WTC11 (cell line): ENCODE results near the gene UNC119. TPM values are rescaled to one million over a fixed set of nuclear protein-coding genes. Genes with fewer than 3 reads are reported as not detected.

Experiments used
- ATAC-seq: fragments of 200-7000 bp; cut with Tn5 transposase; 2 replicates; pipeline ENCODE4 v1.10.0; 2021; ENCODE audit warnings: mild to moderate bottlenecking, moderate library complexity
- CTCF ChIA-PET: fragments of 300-600 bp; sonication (Branson Sonifier 250); formaldehyde crosslinking; loops from one replicate; lab custom pipeline; 2021; ENCODE audit warnings: antibody characterized with exemption; lab: Charles Lee
- POLR2A ChIA-PET: fragments of 350-600 bp; sonication (Branson Sonifier 250); formaldehyde crosslinking; loops from one replicate; lab custom pipeline; 2021; ENCODE audit warnings: antibody characterized with exemption; lab: Charles Lee
- DNase-seq: peaks from one replicate; pipeline ENCODE4 v3.0.0; 2021; ENCODE audit warnings: low spot score
- H3K27ac Mint-ChIP-seq: 2 replicates; pipeline ENCODE4 v1.8.0; 2021; ENCODE audit warnings: mixed read lengths
- H3K27me3 Mint-ChIP-seq: 2 replicates; pipeline ENCODE4 v1.8.0; 2021; ENCODE audit warnings: low read depth, mild to moderate bottlenecking, moderate library complexity, mixed read lengths
- H3K36me3 Mint-ChIP-seq: 2 replicates; pipeline ENCODE4 v1.8.0; 2021; ENCODE audit warnings: mixed read lengths
- H3K4me1 Mint-ChIP-seq: 2 replicates; pipeline ENCODE4 v1.8.0; 2022; ENCODE audit warnings: mixed read lengths
- H3K4me3 Mint-ChIP-seq: 2 replicates; pipeline ENCODE4 v1.8.0; 2021; ENCODE audit warnings: mild to moderate bottlenecking, moderate library complexity, mixed read lengths
- H3K9me3 Mint-ChIP-seq: 2 replicates; pipeline ENCODE4 v1.8.0; 2021; ENCODE audit warnings: mixed read lengths
- E2F1 ChIP-seq: sonication (generic); formaldehyde crosslinking; IDR thresholded peaks from 2 replicates; pipeline ENCODE4 v1.8.0; 2022; ENCODE audit warnings: mild to moderate bottlenecking, missing genetic modification reagents
- E2F5 ChIP-seq: sonication (generic); formaldehyde crosslinking; IDR thresholded peaks from 2 replicates; pipeline ENCODE4 v1.8.1; 2022; ENCODE audit warnings: mild to moderate bottlenecking, moderate library complexity, missing genetic modification reagents
- ETV6 ChIP-seq: sonication (generic); formaldehyde crosslinking; IDR thresholded peaks from 2 replicates; pipeline ENCODE4 v1.8.1; 2022; ENCODE audit warnings: mild to moderate bottlenecking, missing genetic modification reagents
- FOXJ3 ChIP-seq: sonication (generic); formaldehyde crosslinking; IDR thresholded peaks from 2 replicates; pipeline ENCODE4 v1.9.0; 2021; ENCODE audit warnings: missing genetic modification reagents, mild to moderate bottlenecking, borderline replicate concordance
- GTF2I ChIP-seq: fragments of 250-450 bp; sonication (Bioruptor Pico); conservative IDR thresholded peaks from 2 replicates; pipeline ENCODE4 v1.4.0; 2021; ENCODE audit warnings: mild to moderate bottlenecking
- HMGA2 ChIP-seq: fragments of 250-450 bp; sonication (Bioruptor Pico); IDR thresholded peaks from 2 replicates; pipeline ENCODE4 v1.4.0; 2021; ENCODE audit warnings: mild to moderate bottlenecking, moderate library complexity
- IRF2 ChIP-seq: sonication (generic); formaldehyde crosslinking; IDR thresholded peaks from 2 replicates; pipeline ENCODE4 v1.8.0; 2022; ENCODE audit warnings: low read depth, missing genetic modification reagents, borderline replicate concordance
- MXD4 ChIP-seq: fragments of 250-450 bp; sonication (Bioruptor Pico); IDR thresholded peaks from 2 replicates; pipeline ENCODE4 v1.8.0; 2021; ENCODE audit warnings: mild to moderate bottlenecking, moderate library complexity, borderline replicate concordance
- MYBL2 ChIP-seq: sonication (generic); formaldehyde crosslinking; IDR thresholded peaks from 2 replicates; pipeline ENCODE4 v1.8.1; 2023; ENCODE audit warnings: mild to moderate bottlenecking, moderate library complexity, missing genetic modification reagents
- NFATC4 ChIP-seq: fragments of 250-450 bp; sonication (Bioruptor Pico); IDR thresholded peaks from 2 replicates; pipeline ENCODE4 v1.9.0; 2021; ENCODE audit warnings: mild to moderate bottlenecking
- NFE2L1 ChIP-seq: sonication (generic); formaldehyde crosslinking; IDR thresholded peaks from 2 replicates; pipeline ENCODE4 v1.8.1; 2023; ENCODE audit warnings: missing genetic modification reagents
- NR2C2 ChIP-seq: sonication (generic); formaldehyde crosslinking; IDR thresholded peaks from 2 replicates; pipeline ENCODE4 v1.8.0; 2022; ENCODE audit warnings: mild to moderate bottlenecking, missing genetic modification reagents
- SMAD4 ChIP-seq: sonication (generic); formaldehyde crosslinking; IDR thresholded peaks from 2 replicates; pipeline ENCODE4 v1.8.0; 2022; ENCODE audit warnings: mild to moderate bottlenecking, missing genetic modification reagents
- ZNF138 ChIP-seq: sonication (generic); formaldehyde crosslinking; conservative IDR thresholded peaks from 2 replicates; pipeline ENCODE4 v1.8.1; 2022; ENCODE audit warnings: mild to moderate bottlenecking, moderate library complexity, missing genetic modification reagents
- ZNF263 ChIP-seq: sonication (generic); formaldehyde crosslinking; IDR thresholded peaks from 2 replicates; pipeline ENCODE4 v1.8.1; 2022; ENCODE audit warnings: low read depth, mild to moderate bottlenecking, moderate library complexity, missing genetic modification reagents
- ZNF423 ChIP-seq: fragments of 250-450 bp; sonication (Bioruptor Pico); IDR thresholded peaks from 2 replicates; pipeline ENCODE4 v2.1.2; 2022; ENCODE audit warnings: mild to moderate bottlenecking, moderate library complexity
- ZNF671 ChIP-seq: fragments of 250-450 bp; sonication (Bioruptor Pico); IDR thresholded peaks from 2 replicates; pipeline ENCODE4 v1.8.0; 2021; ENCODE audit warnings: mild to moderate bottlenecking
- total RNA-seq: library from RNA; stranded (reverse); gene quantifications from 3 replicates; pipeline ENCODE4 v1.2.3, GENCODE V29; 2021
- TF ChIP-seq, protein P1 (sequence below): fragments of 200-600 bp; IDR thresholded peaks from 2 replicates; pipeline ENCODE4 v1.8.0; 2022; ENCODE audit warnings: antibody characterized with exemption
- TF ChIP-seq, protein P2 (sequence below): sonication (generic); formaldehyde crosslinking; IDR thresholded peaks from 2 replicates; pipeline ENCODE4 v1.8.1; 2023; ENCODE audit warnings: mild to moderate bottlenecking, missing genetic modification reagents, moderate library complexity
- TF ChIP-seq, protein P3 (sequence below): sonication (generic); formaldehyde crosslinking; IDR thresholded peaks from 2 replicates; pipeline ENCODE4 v1.8.1; 2023; ENCODE audit warnings: mild to moderate bottlenecking, moderate library complexity, missing genetic modification reagents
- TF ChIP-seq, protein P4 (sequence below): sonication (generic); formaldehyde crosslinking; IDR thresholded peaks from 2 replicates; pipeline ENCODE4 v1.8.0; 2023; ENCODE audit warnings: mild to moderate bottlenecking, missing genetic modification reagents
- TF ChIP-seq, protein P5 (sequence below): sonication (generic); formaldehyde crosslinking; IDR thresholded peaks from 2 replicates; pipeline ENCODE4 v1.8.0; 2022; ENCODE audit warnings: mild to moderate bottlenecking, missing genetic modification reagents

Gene UNC119
- total RNA-seq, 1 experiment from 2014 or later = 59.6 TPM

DNA sequence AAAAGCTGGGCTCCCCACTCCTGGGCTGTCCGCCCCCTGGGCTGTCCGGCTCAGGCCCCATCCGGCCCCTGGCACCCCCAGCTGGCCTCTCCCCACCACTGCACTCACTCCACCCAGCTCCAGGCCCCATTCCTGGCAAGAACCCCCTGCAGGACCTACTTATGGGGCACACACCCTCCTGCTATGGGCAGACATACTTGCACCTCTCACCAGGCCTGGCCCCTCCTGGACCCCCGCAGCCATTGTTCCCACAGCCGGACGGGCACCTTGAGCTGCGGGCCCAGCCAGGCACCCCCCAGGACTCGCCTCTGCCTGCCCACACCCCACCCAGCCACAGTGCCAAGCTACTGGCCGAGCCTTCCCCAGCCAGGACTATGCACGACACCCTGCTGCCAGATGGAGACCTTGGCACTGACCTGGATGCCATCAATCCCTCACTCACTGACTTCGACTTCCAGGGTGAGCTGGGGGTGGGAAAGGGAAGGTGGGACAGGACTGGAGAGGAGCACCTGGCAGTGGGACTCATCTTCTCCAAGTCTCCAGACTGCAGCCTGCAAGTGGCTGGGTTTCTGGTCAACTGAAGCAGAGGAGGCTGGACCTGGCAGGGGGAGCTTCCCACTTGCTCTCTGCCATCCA, 17.6 kb downstream of the UNC119 start (continued):
- TF ChIP-seq, protein P1, sequence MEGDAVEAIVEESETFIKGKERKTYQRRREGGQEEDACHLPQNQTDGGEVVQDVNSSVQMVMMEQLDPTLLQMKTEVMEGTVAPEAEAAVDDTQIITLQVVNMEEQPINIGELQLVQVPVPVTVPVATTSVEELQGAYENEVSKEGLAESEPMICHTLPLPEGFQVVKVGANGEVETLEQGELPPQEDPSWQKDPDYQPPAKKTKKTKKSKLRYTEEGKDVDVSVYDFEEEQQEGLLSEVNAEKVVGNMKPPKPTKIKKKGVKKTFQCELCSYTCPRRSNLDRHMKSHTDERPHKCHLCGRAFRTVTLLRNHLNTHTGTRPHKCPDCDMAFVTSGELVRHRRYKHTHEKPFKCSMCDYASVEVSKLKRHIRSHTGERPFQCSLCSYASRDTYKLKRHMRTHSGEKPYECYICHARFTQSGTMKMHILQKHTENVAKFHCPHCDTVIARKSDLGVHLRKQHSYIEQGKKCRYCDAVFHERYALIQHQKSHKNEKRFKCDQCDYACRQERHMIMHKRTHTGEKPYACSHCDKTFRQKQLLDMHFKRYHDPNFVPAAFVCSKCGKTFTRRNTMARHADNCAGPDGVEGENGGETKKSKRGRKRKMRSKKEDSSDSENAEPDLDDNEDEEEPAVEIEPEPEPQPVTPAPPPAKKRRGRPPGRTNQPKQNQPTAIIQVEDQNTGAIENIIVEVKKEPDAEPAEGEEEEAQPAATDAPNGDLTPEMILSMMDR = no peak
- TF ChIP-seq MYBL2 (CRISPR knock-in tag) (no peak), NFATC4 (no peak)

GRCh38 chr17:28533091-28533807, 19.2 kb downstream of the UNC119 start:
- TF ChIP-seq E2F5 (CRISPR knock-in tag) (no peak), E2F1 (CRISPR knock-in tag) (no peak), ZNF263 (no peak), HMGA2 (CRISPR knock-in tag) (no peak), MXD4 (no peak), ZNF138 (CRISPR knock-in tag) (no peak), IRF2 (CRISPR knock-in tag) (no peak)
- TF ChIP-seq, protein P2, sequence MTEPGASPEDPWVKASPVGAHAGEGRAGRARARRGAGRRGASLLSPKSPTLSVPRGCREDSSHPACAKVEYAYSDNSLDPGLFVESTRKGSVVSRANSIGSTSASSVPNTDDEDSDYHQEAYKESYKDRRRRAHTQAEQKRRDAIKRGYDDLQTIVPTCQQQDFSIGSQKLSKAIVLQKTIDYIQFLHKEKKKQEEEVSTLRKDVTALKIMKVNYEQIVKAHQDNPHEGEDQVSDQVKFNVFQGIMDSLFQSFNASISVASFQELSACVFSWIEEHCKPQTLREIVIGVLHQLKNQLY (CRISPR knock-in tag) = no peak
- TF ChIP-seq, all 79 proteins: peak for 0
- POLR2A ChIA-PET = no interaction called here
- H3K27me3 Mint-ChIP-seq = no peaks in the 10 kb centered on the region
- no peaks in the 10 kb centered on the region for H3K4me1 Mint-ChIP-seq
- CTCF ChIA-PET = interaction anchor here (0.7 to 2.2 kb wide), 3 partner anchors 13 to 34 kb away, joined by 3 to 5 read pairs (median 4); no protein-coding TSS in a partner anchor
- H3K27ac Mint-ChIP-seq = no peak overlapping the region
- no peaks in the 10 kb centered on the region for H3K36me3 Mint-ChIP-seq
- no peaks in the 10 kb centered on the region for H3K9me3 Mint-ChIP-seq
- H3K4me3 Mint-ChIP-seq = no peak overlapping the region
- DNase-seq (no peak), ATAC-seq (peak; percentile 52)

- Mint-ChIP-seq H3K9me3 (no peaks in the 10 kb centered on the region), H3K27me3 (no peaks in the 10 kb centered on the region), H3K36me3 (no peaks in the 10 kb centered on the region), H3K4me1 (no peaks in the 10 kb centered on the region), H3K4me3 (no peak overlapping the region), H3K27ac (no peak overlapping the region)
- CTCF ChIA-PET = interaction anchor here (0.7 to 2.2 kb wide), 7 partner anchors 14 to 116 kb away, joined by 3 to 5 read pairs (median 4); no protein-coding TSS in a partner anchor
- POLR2A ChIA-PET = no interaction called here
- no peak for ATAC-seq
- no peak for DNase-seq
- no peak for TF ChIP-seq NR2C2
- TF ChIP-seq FOXJ3 (CRISPR knock-in tag) = no peak
- no peak for TF ChIP-seq SMAD4
- no peak for TF ChIP-seq ZNF671 (CRISPR knock-in tag)
- TF ChIP-seq GTF2I (CRISPR knock-in tag) = no peak
- TF ChIP-seq, protein P3, sequence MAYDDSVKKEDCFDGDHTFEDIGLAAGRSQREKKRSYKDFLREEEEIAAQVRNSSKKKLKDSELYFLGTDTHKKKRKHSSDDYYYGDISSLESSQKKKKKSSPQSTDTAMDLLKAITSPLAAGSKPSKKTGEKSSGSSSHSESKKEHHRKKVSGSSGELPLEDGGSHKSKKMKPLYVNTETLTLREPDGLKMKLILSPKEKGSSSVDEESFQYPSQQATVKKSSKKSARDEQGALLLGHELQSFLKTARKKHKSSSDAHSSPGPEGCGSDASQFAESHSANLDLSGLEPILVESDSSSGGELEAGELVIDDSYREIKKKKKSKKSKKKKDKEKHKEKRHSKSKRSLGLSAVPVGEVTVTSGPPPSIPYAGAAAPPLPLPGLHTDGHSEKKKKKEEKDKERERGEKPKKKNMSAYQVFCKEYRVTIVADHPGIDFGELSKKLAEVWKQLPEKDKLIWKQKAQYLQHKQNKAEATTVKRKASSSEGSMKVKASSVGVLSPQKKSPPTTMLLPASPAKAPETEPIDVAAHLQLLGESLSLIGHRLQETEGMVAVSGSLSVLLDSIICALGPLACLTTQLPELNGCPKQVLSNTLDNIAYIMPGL (CRISPR knock-in tag) = no peak
- no peak for TF ChIP-seq ETV6
- TF ChIP-seq NFE2L1 (CRISPR knock-in tag) = no peak
- TF ChIP-seq, protein P4, sequence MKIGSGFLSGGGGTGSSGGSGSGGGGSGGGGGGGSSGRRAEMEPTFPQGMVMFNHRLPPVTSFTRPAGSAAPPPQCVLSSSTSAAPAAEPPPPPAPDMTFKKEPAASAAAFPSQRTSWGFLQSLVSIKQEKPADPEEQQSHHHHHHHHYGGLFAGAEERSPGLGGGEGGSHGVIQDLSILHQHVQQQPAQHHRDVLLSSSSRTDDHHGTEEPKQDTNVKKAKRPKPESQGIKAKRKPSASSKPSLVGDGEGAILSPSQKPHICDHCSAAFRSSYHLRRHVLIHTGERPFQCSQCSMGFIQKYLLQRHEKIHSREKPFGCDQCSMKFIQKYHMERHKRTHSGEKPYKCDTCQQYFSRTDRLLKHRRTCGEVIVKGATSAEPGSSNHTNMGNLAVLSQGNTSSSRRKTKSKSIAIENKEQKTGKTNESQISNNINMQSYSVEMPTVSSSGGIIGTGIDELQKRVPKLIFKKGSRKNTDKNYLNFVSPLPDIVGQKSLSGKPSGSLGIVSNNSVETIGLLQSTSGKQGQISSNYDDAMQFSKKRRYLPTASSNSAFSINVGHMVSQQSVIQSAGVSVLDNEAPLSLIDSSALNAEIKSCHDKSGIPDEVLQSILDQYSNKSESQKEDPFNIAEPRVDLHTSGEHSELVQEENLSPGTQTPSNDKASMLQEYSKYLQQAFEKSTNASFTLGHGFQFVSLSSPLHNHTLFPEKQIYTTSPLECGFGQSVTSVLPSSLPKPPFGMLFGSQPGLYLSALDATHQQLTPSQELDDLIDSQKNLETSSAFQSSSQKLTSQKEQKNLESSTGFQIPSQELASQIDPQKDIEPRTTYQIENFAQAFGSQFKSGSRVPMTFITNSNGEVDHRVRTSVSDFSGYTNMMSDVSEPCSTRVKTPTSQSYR = no peak
- TF ChIP-seq, protein P5, sequence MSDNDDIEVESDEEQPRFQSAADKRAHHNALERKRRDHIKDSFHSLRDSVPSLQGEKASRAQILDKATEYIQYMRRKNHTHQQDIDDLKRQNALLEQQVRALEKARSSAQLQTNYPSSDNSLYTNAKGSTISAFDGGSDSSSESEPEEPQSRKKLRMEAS (CRISPR knock-in tag) = no peak
- no peak for TF ChIP-seq ZNF423 (CRISPR knock-in tag)
Measured at GRCh38 chr17:28532050-28532960, 20.1 kb downstream of the UNC119 start.
